DOHH2 (cell line): Measurements from ENCODE around the gene KCNN3.

Source experiments
- EZH2phosphoT487 ChIP-seq: fragments of 200-600 bp; sonication (generic); IDR thresholded peaks from 2 replicates; pipeline ENCODE4 v1.6.1; 2017; ENCODE audit warnings: borderline replicate concordance, mild to moderate bottlenecking, antibody characterized with exemption, low read length, moderate library complexity, mixed read lengths
- TF ChIP-seq, protein P1 (sequence below): fragments of 200-600 bp; sonication (generic); IDR thresholded peaks from one replicate; pipeline ENCODE4 v1.5.1; 2014; ENCODE audit warnings: antibody characterized with exemption, mild to moderate bottlenecking, low read depth, low read length; ENCODE audit not compliant: poor library complexity, severe bottlenecking

DNA sequence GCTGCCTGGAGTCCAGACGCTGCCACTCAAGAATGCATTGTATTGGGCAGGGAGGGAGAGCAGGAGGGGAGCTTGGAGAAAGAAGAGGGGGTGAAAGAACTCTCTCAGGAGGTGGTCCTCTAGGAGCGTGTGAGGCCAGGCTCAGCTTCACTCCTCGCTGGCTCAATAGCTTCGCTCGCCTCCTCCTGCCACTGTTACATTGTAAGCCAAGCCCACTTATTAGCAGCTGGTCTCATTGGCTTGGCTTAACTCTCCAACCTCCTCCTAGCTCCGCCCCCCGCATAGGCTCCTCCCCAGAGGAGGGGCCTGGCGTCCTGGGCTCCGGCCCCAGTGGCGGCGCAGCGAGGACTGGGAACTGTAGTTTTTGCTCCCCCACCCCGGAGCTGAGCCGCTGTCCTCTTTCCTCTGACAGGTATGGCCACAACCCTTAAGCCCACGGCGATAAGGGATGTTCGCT, at the start of gene KCNN3:
- TF ChIP-seq, protein P1, sequence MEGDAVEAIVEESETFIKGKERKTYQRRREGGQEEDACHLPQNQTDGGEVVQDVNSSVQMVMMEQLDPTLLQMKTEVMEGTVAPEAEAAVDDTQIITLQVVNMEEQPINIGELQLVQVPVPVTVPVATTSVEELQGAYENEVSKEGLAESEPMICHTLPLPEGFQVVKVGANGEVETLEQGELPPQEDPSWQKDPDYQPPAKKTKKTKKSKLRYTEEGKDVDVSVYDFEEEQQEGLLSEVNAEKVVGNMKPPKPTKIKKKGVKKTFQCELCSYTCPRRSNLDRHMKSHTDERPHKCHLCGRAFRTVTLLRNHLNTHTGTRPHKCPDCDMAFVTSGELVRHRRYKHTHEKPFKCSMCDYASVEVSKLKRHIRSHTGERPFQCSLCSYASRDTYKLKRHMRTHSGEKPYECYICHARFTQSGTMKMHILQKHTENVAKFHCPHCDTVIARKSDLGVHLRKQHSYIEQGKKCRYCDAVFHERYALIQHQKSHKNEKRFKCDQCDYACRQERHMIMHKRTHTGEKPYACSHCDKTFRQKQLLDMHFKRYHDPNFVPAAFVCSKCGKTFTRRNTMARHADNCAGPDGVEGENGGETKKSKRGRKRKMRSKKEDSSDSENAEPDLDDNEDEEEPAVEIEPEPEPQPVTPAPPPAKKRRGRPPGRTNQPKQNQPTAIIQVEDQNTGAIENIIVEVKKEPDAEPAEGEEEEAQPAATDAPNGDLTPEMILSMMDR = no peak
- no peak for TF ChIP-seq EZH2phosphoT487
